GM12892 (cell line): Measurements from ENCODE around the gene SLFN13.

Source experiments
- POLR2A ChIP-seq: IDR thresholded peaks from 2 replicates; pipeline ENCODE4 v1.6.1; 2011; ENCODE audit warnings: low read depth, low read length, control low read depth
- TAF1 ChIP-seq: IDR thresholded peaks from 2 replicates; pipeline ENCODE4 v1.6.1; 2011; ENCODE audit warnings: low read depth, mild to moderate bottlenecking, control low read depth, low read length, borderline replicate concordance

DNA sequence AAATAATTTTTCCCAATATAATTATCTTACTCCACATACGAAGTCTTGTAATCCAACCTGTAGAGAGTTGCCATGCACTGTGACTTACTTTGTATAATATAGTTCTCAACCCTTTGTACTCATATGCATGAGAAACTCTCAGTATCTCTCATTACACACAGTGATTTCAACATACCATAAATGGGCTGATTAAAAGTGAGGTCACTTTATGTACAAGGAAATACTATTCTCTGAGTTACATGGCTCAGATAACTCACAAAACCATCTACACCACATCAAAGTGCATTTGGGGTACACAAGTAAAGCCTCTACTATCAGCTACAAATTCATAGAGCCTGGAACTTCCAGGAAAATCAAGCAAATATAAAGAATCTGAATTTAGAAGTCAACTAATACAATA is 44.2 kb downstream of the SLFN13 start:
- no peak for TF ChIP-seq POLR2A
- TF ChIP-seq TAF1 = no peak
